ENCODE data around the gene MYO1B. TPM values are rescaled to one million over a fixed set of nuclear protein-coding genes. Genes with fewer than 3 reads are reported as not detected.
A peak's percentile ranks its signal among the peaks of the same experiment; 100 is the strongest.

MYO1B gene
- total RNA-seq, 4 donors from 2014 or later, result 16.9 to 43.8 (median 32.9) TPM

GRCh38 chr2:191465766-191466420 is 220.7 kb downstream of the MYO1B start:
- WGBS, 2 donors, result 67 to 83% methylated on average over 3 of the region's 3 CpGs
- intact Hi-C loops (cut with DNase I), result no loop called here
- no peaks in the 10 kb centered on the region for H3K9me3 ChIP-seq

GRCh38 chr2:191467113-191467512 is 221.9 kb downstream of the MYO1B start:
- no peaks in the 10 kb centered on the region for H3K27me3 ChIP-seq
- no peaks in the 10 kb centered on the region for H3K36me3 ChIP-seq
- H3K4me3 ChIP-seq (replicated peaks in 1 of 3), result no peak overlapping the region
- no peak for DNase-seq
- 95 to 98% methylated on average over 5 of the region's 5 CpGs for WGBS, 2 donors
- no peaks in the 10 kb centered on the region for H3K4me1 ChIP-seq
- H3K27ac ChIP-seq, result no peak overlapping the region
- H3K9me3 ChIP-seq, result no peaks in the 10 kb centered on the region
- intact Hi-C loops (cut with DNase I), result no loop called here
- TF ChIP-seq CTCF (IDR thresholded peaks at IDR 0.05), result no peak
- no peak for TF ChIP-seq POLR2A (IDR thresholded peaks at IDR 0.05)

More at GRCh38 chr2:191465766-191466420, 220.7 kb downstream of the MYO1B start:
- Histone ChIP-seq H3K36me3 (no peaks in the 10 kb centered on the region), H3K4me3 (replicated peaks in 1 of 3) (no peak overlapping the region), H3K4me1 (no peaks in the 10 kb centered on the region), H3K27ac (peak overlapping the region in 1 of 3 donors; percentile 25), H3K27me3 (no peaks in the 10 kb centered on the region)
- DNase-seq, result no peak
- TF ChIP-seq POLR2A (IDR thresholded peaks at IDR 0.05) (no peak), CTCF (IDR thresholded peaks at IDR 0.05) (no peak)

DNA sequence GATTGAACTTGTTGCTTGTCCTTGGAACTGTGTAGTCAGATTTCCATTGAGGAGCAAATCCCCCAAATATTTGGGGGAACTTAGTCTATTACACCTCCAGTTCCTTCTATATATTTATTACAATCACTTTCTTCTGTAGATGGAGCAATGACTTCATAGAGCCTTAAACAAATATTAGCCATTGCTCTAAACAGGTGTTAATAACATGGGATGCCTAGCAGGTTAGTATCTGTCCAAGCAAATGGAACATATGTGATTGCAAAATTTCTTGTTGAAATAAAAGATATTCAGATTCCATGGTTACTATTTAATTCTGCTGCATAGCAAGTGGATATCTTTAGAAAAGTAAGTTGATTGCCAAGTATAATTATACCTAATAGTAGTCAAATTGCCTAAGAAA is 225.1 kb downstream of the MYO1B start:
- no peak for DNase-seq
- Histone ChIP-seq H3K4me3 (replicated peaks in 1 of 3) (no peak overlapping the region), H3K27me3 (no peaks in the 10 kb centered on the region), H3K4me1 (no peaks in the 10 kb centered on the region), H3K27ac (no peak overlapping the region), H3K36me3 (no peaks in the 10 kb centered on the region), H3K9me3 (no peaks in the 10 kb centered on the region)
- TF ChIP-seq CTCF (IDR thresholded peaks at IDR 0.05), result no peak
- no peak for TF ChIP-seq POLR2A (IDR thresholded peaks at IDR 0.05)
- intact Hi-C loops (cut with DNase I), result no loop called here

DNA sequence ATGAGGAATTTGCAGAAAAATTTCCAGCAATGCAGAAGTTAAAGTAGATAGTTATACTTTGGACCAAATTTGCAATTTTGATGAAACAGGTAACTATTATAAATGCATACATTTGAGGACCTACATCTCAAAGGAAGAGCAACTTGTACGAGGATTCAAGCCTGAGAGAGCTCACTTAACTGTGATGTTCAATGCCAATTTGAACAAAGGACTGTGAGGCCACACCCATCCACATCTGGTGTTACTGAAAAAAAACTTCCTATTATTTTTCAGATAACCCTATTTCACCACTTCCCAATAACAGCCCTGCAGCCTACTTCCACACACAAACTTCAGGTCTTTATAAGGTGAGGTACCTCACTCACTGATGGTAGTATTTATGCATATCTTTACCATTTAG is 229.3 kb downstream of the MYO1B start:
- DNase-seq, result no peak
- no peaks in the 10 kb centered on the region for H3K36me3 ChIP-seq
- intact Hi-C loops (cut with DNase I), result no loop called here
- no peaks in the 10 kb centered on the region for H3K9me3 ChIP-seq
- no peak overlapping the region for H3K4me3 ChIP-seq (replicated peaks in 1 of 3)
- no peaks in the 10 kb centered on the region for H3K4me1 ChIP-seq
- no peaks in the 10 kb centered on the region for H3K27me3 ChIP-seq
- TF ChIP-seq CTCF (IDR thresholded peaks at IDR 0.05) (no peak), POLR2A (IDR thresholded peaks at IDR 0.05) (no peak)
- WGBS, 2 donors, result 50 to 57% methylated on average over 1 of the region's 1 CpG
- H3K27ac ChIP-seq, result no peak overlapping the region

Small RNAs within 50 kb of the gene (small RNA-seq; reads per million reads assigned to genes)
- gene RNU6-1045P, result not detected

Other genes with a start within 250 kb of the MYO1B start
- gene STAT1, start 231.2 kb upstream of the MYO1B start, total RNA-seq, result 10 to 100 TPM; 38.0 to 87.7 (median 61.3) TPM
- gene STAT4, start 94.4 kb upstream of the MYO1B start, total RNA-seq, result 1 to 10 TPM; 1.0 to 6.6 (median 4.4) TPM